HG02588 (cell line): ENCODE data around the gene WSCD1.

ENCODE experiments used
- ATAC-seq: cut with Tn5 transposase; IDR thresholded peaks from one replicate; pipeline ENCODE4 v1.9.1; 2021; ENCODE audit warnings: mild to moderate bottlenecking, moderate library complexity; ENCODE audit not compliant: unreplicated experiment

Gene WSCD1

DNA sequence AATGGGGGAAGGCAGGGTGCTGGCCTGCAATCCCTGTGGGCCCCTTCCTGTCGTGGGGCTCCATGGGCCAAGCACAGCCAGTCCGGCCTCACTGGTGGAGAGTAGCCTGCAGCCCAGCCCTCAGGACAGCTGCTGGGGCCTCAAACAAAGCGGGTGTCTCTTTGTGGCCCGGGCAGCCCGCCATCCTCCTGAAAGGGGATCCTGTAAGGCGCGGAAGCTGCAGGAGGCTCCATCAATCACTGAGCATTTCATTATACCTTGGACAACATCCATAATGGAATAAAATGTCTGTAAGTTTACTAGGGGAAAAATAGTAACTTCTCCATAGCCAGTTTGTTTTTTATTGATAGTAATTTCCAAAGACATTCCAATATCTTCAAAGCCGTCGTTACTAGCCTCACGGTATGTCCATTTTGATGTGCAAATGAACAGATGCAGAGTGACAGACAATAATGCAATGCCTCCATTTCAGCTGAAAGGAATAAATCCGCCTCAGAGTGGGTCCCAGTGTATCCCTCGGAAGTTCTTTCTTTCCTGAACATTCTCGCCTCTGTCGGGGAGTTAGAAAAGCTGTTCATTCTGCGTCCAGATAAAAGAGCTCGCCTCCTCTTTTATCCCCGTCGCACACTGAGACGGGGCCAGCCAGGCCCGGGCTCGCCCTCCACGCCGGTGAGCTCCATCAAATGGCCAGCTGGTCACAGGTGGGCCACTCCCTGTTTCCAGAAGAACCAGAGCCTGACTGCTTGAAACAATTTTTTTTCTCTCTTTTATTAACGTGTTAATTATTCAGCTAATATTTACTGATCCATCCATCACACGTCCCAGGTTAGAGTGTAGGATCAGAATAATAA, 14.4 kb downstream of the WSCD1 start:
- no peak for ATAC-seq

DNA sequence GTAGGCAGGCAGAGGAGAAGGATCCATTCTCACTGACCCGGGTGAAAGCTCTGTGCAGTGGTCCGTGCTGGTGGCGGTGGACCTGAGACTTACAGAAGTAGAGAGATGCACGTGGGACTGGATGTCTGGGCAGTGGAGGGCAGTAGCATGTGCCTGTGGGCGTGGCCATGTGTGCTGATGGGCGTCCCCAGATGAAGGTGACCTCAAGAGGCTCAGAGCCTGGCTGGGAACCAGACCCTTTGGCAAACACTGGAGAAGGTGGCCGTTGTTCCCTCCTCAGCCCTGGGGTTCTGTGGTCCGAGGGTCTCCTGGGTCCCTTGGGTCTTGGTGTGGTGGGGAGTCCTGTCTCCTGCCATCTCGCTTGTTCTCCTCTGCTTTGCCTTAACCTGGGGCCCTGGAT, 15.6 kb downstream of the WSCD1 start:
- no peak for ATAC-seq

DNA sequence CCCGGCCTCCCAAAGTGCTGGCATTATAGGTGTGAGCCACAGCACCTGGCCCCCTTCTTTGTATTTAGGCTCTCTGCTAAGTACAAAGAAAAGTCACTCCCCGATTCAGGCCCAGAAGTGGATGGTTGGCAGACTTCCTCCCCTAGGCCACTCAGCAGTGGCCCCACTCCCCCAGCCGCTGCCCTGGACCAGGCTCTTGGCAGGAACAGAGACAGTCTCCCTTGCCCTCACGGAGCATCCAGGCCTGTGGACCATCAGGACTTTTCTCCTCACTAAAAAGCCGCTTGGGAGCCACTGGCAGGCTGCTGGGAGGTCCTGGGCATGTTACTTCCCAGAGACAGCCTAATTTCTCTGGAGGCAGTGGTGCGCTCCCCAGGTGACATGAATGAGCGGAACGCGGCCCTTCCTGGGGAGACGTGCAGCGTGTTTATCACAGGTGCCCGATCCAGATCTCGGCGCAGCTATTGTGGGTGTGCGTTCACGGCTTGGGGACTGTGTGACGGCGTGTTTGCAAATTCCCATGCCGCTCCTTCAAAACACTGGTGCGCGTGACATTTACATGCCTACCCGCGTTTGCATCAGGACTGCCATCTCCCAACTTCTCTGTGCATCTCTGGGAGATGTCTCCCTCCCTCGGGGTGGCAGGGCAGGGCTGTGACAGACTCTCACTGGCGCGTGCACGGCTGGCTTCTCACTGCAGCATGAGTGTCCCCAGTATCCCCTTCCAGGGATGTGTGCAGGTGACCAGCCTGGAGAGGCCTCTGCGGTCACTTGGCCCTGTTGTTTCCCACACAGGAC, 16.6 kb downstream of the WSCD1 start:
- no peak for ATAC-seq

DNA sequence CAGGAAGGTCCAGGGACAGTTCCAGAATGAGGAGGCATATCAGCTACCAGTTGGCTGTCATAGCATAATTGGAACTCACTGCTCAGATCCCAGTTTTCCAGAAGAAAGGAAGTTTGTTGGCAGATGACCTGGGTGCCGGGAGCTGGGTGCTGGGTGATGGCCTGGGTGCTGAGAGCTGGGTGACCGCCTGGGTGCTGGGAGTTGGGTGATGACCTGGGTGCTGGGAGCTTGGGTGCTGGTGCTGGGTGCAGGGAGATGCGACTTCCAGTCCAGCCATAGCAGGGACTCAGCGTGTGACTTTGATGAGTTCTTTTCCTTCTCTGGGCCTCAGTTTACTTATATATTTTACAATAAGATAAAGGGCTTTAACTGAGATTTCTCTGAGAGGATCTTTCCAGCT, 18.0 kb downstream of the WSCD1 start:
- no peak for ATAC-seq

DNA sequence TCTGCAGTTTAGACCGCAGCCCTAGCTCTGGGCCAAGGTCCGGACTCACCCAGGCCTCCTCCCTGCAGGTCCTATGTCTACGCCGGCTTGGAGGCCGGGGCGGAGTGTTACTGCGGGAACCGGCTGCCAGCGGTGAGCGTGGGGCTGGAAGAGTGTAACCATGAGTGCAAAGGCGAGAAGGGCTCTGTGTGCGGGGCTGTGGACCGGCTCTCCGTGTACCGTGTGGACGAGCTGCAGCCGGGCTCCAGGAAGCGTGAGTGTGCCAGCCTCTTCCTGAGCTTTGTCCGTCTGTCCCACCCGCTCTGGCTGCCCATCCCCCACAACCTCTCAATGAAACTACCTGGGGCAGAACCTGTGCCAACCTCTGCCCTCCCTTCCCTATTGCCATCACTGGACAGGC, 20.1 kb downstream of the WSCD1 start:
- ATAC-seq = no peak

DNA sequence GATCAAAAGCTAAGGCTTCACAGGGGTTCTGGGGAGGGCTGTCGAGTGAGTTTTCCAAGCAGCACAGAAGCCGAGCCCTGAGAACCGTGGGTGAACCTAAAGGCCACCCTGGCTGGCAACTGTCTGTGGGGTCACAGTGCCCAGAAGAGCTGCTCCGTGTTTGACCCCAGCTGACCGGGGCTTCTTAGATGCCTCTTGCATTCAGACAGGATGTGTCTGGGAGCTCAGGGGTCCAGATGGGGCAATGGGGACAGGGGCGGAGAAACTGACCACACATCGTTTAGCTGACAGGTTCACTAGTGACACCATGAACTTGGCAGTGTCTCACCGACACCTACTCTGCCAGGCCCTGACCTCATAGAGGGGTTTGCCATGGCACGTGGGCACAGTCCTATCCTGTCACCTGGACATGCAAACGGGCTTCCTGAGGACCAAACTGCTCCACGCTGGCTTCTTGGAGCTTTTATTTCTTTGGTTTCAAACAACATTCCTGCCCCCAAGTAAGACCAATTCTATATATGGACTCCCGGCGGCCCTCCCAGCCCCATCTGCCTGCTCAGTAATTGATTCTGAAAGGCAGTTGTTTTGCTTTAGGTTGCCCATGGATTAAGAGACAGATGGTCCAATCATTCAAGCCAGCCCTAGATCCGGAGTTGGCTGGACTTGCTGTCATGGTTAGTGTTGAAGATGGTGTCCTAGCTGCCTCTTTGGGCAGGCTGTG, 22.2 kb downstream of the WSCD1 start:
- no peak for ATAC-seq

DNA sequence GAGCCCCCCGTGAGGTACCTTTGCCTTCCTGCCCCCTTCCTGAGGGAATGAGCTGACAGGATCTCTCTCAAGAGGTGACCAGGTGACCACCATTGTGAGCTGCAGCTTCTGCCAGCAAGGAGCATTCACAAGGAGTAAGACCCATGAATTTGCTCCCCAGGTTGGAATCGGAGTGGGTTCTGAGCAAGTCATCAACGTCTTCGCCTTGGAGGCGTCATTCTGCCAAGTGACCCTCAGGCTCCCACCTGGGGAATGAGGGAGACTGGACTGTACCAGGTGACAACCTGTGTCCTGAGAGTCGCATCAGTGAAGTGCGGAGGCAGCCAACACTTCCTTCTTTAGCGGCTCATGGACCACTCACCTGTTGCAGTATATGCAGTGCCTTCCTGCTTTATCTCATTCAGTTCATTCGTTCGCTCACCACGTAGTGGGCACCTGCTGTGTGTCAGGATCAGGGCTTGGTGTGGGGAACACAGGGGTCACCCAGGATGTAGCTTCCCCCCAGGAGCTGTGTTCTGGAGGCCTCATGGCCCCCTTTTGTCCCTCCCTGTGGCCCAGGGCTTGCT, 22.8 kb downstream of the WSCD1 start:
- ATAC-seq = no peak

DNA sequence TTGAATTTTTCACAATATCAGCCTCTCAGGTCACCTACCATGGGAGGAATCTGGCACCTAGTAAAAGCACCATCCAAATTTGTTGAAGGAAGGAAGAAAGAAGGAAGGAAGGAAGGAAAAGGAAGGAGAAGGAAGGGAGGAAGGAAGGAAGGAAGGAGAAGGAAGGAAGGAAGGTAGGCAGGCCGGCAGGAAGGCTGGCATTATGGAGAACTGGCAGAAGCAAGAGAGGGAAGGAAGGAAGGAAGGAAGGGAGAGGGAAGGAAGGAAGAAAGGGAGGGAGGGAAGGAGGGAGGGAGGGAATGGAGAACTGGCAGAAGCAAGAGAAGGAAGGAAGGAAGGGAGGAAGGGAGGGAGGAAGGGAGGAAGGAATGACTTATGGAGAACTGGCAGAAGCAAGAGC, 24.3 kb downstream of the WSCD1 start:
- ATAC-seq = no peak

DNA sequence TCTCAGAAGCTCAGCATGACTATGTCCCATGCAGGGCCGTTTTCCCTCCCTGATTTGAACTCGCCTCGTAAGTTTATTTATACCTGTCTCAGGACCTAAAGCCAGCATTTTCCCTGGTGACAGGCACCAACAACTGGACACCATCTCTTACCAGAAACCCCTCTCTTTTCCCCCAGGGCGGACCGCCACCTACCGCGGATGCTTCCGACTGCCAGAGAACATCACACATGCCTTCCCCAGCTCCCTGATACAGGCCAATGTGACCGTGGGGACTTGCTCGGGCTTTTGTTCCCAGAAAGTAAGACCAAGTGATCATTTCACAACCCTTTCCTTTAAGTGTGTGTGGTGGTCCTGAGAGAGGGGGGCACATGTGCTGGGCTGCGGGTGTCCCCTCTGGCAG, 24.7 kb downstream of the WSCD1 start:
- ATAC-seq = no peak

DNA sequence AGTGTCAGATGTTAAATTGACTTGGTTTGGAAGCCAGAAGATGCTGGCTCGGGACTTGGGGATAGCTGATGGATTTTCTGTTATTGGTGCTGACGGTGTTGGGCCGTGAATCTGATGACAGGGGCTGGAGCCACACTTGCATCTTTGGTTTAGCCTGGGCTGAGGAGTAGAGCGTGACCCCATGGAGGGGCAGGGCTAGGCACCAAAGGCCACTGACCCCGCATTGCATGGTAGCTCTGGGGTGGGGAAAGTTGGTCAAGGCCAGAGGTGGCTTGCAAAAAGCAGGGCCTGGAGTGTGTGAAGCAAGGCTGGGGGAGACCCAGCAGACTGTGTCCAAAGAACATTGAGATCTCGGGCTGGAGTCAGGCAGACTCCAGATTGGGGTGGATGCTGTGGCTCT, 25.3 kb downstream of the WSCD1 start:
- no peak for ATAC-seq

DNA sequence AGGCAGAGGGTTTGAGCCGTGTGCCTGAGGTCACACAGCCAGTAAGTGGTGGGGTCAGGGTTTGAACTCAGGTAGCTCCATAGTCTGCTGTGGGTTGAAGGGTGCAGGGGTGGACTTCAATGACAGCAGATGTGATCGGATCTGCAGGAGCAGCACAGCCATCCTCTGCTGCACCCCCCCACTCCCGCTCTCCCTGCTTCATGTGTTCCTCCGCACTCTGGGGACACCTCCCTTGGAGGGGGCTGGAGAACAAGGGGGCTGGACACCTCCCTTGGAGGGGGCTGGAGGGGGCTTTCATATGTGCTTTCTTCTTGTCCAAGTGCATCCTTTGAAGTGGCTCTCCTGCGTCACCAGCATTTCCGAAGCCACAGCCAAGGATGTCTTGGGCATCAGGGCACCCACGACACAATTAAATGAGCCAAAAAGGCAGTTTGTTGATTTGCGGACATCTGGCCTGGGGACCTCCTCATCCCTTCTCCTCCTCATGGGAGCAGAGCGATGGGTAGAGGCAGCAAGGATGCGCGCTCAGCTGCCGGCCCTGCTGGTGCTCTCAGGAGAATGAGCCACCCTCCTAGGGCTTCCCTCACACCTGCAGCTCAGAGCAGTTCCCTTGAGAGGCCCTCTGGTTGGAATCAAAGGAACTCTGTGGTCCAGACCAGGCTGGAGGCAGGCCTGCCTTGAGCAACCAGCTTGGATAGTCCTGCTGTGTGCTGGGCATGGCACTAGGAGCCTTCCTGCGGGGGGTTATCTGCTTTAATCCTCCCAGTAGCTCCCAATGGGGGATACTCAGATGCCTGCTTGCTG, 26.2 kb downstream of the WSCD1 start:
- no peak for ATAC-seq

DNA sequence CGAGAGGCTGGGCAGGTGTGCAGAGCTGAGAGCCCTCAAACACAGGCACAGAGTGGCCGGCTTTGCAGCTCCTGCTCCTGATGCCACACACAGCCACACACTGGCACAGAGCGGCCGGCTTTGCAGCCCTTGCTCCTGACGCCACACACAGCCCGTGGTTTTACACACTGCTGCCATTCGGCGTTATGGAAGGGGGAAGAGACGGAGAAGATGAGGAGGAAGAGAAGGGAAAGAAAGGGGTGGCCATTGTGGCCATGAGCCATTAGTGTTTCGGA, 26.8 kb downstream of the WSCD1 start:
- no peak for ATAC-seq

DNA sequence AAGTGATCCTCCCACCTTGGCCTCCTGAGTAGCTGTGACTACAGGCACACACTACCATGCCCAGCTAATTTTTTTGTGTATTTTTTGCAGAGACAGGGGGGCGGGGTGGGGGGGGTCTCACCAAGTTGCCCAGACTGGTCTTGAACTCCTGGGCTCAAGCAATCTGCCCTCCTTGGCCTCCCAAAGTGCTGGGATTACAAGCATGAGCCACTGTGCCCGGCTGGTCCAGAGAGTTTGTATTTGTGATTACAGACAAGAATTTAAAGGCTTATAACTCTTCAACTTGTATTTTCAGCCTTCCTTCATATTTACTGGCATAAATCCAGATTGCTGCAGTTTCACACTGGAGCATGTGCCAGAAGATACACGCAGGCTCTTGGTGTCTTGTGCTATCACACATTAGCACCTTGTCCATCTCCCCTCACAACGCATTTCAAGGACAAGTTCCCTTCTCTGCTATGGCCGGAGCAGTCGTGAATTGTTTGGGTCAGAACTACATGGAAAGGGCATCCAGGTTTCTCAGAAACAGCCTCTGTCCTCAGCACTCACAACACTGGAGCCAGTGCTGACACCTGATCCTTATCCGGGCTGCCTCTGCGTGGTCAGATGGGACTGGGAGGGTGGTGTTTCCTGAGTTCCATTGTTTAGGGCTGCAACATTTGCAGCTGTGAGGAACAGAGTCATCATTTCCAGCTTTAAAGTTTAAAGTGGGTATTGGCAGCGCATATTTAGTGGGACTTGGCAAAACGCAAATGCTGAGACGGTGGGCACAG, 28.1 kb downstream of the WSCD1 start:
- no peak for ATAC-seq

DNA sequence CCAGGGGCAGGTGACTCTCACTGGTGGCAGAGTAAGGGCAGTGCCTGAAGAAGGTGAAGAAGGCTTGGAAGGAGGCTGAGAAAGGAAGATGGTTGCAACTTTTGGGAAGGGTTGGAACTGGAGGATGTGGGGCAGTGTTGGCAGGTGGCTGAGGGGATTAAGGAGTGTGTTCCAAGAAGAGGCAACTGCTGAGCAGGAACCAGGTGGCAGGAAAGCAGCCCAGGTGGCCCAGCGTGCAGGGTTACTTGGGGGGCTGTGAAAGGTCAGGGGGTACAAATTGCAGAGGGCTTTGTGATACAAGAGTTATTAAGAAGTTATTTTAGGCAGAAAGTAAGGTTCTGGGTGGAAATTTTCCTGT, 28.6 kb downstream of the WSCD1 start:
- no peak for ATAC-seq

DNA sequence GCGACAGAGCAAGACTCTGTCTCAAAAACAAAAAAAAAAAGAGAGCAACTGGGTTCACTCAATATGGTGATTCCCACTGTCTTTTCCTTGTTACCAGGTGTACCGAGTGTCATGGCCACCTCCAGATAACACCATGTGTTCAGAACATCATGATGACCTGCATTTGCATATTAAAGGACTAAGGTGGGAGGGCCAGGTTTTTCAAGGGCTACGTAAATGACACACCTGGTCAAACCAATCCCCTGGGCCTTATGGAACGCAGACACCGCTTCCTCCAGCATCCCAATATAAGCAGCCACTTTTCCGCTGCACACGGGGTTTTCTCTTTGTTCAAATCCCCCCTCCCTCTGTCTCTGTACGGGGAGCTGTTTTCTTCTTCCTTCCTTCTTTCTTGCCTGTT, 29.3 kb downstream of the WSCD1 start:
- no peak for ATAC-seq

DNA sequence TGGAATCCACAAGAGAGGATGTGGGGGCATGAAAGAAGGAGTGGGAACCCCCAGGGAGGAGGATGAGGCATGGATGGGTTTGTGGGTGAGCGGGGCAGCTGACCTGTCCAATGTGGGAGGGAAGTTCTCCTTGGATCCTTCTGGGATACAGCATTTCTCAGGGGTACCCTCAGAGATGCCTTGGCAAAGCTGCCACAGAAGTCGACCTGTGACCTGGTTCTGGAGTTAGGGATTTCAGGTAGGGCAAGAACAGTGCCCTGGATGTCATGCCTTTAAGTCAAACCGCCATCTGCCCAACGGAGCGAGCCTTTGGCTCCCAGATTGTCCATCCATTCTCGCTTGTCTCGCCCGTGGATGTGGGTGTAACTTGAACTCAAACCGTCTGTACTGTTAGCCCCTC, 30.0 kb downstream of the WSCD1 start:
- ATAC-seq = no peak

DNA sequence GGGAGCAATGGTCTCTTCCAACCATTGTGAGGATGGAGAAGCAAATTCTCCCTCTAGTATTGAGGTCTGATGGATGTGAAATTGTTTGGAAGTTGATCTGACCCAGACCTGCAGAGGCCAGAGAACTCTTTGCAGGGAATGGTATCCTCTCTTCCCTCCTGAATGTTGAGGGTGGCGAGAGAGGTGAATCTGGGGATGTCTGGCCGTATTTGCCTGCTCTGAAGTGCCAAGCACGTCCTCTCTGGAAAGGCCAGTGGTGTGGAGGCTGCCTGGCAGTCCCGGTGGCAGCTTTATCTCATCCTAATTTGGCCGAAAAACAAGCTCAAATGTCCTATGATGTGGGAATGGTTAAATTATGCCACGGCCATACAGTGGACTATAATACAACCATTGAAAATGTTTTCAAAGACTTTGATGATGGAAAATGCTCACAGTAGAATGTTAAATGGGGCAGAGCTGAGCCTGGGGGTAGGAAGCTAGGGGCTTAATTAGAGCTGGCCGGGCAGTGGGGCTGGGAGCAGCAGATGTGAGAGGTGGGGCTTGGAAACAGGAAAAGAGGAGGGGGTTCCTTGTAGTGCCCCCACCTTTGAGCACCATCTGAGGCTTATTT, 30.8 kb downstream of the WSCD1 start:
- no peak for ATAC-seq

DNA sequence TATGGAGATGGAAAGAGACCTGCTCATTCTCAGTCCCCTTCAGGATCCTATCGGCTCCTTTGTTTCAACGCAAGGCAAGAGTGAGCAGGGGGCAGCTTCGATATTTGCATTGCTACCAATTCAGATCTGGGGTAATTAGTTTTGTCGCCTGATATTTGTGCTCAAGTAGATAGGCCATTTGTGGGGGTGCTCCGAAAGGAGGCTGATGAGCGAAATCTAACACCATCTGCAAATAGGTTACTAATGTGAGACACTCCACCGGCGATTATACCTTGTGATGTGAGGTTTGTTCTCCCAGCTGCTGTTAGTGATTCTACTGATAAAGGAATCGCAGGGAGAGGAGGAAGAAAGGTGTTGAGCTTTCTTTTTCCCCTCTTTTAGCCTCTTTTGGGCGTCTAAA, 31.5 kb downstream of the WSCD1 start:
- ATAC-seq = no peak

DNA sequence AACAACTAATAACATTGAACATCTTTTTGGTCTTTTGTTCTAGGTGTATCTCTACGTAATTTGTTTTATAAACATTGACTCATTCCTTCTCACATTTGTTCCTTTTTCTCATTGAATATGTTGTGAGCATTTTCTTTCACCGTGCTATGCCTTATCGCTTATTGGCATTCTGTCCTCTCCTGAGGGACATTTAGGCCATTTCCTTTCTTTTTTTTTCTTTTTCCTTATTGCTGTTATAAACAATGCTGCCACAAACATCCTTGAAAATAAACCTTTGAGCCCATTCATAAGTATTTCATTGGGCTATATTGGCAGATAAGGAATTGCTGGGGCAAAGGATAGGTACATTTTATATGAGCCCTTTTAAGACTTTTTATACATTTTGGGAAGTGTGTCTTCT, 32.4 kb downstream of the WSCD1 start:
- no peak for ATAC-seq
